Hematopoietic multipotent progenitor cell treated with erythropoietin and hydrocortisone succinate and interleukin-3 and kit ligand, for 17 days (in vitro differentiated cells): Measurements from ENCODE around the gene TCP1.
"Not testable (repeated sequence)": the region's sequence is repeated elsewhere in the genome, so short reads cannot be mapped to it uniquely, and the experiment has no call there.

Experiments used
- DNase-seq: peaks from one replicate; pipeline ENCODE4 v3.0.0-alpha.2; 2015; ENCODE audit warnings: low spot score

The TCP1 gene

DNA sequence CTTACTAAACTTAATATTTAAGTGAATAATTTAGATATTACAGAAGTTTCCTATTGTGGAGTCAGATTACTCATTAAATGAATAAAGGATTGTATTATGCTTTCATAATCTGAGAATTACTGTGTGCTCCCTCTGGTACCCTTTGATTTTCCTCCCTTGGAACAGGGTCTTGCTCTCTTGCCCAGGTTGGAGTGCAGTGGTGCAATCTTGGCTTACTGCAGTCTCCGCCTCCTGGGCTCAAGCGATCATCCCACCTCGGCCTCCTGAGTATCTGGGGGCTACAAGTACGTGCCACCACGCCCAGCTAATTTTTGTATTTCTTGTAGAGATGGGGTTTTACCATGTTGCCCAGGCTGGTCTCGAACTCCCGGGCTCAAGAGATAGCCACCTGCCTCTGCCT is 52.5 kb downstream of the TCP1 start:
- no peak for DNase-seq

DNA sequence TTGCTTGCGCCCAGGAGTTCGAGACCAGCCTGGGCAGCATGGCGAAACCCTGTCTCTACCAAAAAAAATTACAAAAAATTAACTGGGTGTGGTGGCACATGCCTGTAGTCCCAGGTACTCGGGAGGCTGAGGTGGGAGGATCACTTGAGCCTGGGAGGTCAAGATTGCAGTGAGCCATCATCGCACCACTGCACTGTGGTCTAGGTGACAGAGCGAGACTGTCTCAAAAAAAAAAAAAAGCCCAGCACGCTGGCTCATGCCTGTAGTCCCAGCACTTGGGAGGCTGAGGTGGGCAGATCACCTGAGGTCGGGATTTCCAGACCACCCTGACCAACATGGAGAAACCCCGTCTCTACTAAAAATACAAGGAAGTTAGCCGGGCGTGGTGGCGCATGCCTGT is 56.0 kb downstream of the TCP1 start:
- not testable (repeated sequence) for DNase-seq

GRCh38 chr6:159732550-159732949 is 56.9 kb downstream of the TCP1 start:
- not testable (repeated sequence) for DNase-seq

DNA sequence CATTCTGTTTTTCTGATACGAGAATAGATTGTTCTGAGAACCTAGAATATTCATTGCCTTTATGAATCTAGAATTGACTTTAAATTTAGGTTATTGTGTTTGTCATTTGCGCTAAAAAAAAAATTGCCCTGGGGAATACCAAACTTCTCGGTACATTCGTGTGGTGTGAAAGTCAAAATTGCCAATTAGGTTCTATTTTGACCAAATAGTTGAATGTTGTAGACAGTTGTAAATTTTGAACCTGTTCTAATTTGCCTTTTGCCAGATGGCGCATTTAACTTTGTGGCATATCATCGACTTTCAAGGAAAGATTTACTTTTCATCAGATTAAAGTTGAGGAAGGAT is 59.1 kb downstream of the TCP1 start:
- DNase-seq, result no peak

DNA sequence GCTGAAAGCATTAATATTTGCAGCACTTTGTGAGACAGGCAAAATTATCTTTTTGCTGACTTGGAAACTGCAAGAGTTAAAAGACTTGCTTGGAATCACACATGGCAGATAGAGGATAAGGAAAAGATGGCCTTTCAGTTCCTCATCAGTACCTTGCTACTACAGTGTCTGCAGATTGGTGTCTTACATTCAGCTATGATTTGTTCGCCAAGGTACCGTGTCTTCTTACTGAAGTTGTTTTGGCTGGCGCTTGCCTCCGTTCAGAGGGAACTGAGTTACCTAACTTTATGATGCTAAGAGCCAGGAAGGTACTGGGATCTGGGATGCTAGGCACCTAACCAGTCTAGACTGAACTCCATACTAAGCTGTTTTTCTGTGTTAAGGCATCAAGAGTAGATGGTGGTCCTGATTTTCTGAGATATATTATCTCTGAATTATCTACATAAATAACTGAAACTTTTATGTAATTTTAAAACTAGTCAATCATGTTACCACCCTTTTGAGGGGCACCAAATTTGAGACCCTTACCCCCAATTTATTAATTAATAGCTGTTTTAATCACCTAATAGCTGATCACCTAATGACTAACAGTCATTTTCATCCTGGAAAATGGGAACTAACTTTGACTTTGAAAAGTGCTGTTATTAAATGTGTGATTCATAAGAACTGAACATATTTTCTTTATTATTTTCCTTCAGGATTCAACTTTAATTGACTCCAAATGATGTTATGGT is 59.6 kb downstream of the TCP1 start:
- peak; percentile 41 for DNase-seq

DNA sequence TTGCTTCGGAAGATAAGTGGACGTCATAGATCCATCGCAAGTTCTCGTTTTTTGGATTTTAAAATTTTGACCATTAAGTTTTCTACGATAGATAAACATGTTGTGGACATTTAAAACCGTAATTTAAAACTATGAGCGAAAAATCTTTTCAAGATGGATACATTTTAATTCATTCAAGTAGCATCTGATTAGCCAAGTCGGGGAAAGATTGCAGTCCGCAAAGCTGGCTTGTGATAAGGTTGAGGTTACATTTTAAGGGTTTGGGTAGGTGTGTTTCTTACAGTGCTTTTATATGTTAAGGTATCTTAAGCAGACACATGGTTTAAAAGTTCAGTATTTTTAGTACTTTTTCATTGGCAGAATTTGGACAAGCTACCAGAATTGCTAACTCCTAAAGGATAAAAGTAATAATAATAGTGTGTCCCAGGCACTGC is 60.9 kb downstream of the TCP1 start:
- DNase-seq, result peak; percentile 61
